ENCODE measurements around the gene CPNE5.
"Not testable (repeated sequence)": the region's sequence is repeated elsewhere in the genome, so short reads cannot be mapped to it uniquely, and the experiment has no call there.

CPNE5 gene

DNA sequence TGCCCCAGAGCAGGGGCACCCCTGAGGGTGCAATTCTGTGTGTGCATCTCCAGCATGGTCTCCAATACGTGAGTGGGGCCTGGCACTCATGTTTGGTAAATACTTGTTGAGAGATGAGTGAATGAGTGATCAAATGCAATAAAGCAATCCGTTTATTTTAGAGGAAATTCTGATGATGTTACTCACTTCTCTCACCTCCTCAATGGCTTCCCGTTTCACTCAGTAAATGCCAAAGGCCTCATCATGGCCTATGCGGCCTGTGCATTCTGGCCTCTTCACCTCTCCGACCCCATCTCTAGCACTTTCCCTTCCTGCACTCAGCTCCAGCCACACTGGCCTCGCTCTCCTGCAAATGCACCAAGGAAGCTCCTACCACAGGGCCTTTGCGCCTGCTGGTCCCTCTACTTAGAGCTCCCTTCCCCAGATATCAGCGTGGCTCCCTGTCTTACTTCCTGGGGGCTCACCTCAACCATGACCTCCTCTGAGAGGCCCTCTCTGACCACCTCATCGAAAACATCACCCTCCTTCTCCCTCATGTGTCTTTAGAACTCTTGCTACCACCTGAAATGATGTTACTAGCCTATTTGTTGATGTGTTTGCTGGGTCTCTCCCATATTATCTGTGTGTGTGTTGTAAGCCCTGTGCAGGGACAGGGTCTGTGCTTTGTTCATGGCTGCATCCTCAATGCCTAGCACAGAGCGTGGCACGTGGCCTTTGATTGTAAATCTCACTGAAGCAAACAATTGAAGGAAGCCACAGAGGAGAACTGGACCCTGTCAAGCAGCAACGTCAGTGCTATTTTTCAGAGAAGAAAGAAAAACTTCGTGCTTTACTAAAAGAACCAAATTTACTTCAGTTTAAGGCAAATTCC, 99.1 kb downstream of the CPNE5 start:
- DNase-seq, result no peak

DNA sequence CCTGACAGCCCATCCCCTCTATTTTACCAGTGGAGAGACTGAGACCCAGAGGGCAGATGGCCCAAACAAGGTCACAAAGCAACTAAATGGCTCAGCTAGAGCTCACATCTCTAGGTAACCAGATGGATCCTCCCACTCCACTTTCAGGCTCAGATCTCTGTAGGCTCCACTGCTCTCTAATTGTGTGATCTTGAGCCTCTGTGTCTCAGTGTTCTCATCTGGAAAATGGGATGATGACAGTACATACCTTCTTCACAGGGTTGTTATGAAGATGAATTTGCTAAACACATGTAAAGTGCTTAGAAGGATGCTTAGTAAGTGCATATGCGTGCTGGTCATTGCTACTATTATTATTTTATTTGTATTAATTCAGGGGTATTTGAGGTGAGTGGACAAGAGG, 101.1 kb downstream of the CPNE5 start:
- no peak for DNase-seq

DNA sequence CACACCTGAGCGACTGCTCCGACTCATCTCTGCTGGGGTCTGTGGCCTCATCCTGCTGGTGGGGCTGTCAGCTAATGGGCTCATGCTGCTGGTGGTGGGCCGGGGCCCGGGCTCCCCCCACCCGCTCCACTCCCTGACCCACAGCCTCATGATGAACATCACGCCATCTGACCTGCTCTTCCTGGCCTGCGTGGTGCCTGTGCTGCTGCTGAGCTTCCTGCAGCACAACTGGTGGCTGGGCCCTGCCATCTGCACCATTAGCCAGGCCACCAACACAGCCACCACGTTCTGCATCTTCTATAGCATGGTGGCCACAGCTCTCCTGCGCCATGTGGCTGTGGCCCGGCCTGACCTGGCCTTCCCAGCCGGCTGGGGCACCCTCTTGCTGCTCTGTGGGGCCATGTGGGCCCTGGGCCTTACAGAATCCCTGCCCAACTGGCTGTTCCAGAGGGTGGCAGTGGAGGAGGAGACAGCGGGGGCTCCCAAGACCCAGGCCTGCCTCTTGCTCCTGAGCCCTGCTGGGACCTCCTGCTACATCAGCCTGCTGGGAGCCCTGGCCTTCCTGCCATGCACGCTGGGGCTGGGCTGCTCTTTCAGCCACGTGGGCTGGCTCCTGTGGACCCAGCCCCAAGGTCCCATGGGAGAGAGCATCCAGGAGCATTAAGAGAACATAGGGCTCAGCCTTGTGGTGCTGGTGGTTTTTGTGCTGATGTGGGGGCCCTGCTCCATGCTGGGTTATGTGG, 102.0 kb downstream of the CPNE5 start:
- no peak for DNase-seq

DNA sequence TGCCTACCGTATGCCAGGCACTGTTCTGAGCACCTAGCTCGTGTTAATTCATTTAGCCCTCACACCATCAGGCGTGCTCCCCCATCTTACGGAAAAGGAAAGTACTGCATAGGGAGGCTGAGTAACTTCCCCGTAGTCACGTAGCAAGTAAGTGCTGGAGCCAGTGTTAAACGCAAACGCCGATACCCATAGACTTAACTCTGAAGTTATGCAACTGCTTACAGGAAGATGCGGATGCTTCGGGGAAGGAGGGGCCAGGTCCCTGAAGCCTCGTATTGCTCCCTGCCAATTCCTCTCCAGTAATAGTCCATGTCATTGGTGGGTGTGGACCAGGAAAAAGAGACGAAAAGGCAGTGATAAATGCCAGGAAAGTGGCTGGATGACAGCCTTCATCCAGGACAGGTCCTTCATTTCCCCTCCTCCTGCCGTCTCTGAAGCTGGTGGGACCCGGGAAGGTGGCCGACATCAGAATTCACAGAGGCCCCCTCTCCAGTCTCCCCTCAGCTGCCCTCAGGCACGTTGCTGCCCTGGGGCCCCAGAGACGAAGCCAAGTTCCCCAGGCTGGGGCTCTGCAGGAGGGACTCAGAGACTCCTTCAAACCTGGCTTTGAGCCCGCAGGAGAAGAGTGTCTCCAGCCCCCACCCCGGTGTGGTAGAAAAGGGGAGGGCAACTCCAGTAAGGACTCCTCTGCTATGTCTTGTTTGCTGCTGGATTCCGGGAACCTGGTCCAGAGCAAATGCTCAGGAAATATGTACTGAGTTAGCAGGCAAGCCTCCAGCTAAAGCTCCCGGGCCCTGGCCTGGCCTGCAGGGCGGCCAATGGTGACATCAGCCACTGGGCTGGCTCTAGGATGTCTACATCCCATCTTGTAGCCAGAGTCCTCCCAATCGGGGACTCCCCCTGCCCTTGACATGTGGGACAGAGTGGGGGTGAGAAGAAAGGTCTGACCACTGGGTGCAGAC, 103.9 kb downstream of the CPNE5 start:
- DNase-seq, result no peak

DNA sequence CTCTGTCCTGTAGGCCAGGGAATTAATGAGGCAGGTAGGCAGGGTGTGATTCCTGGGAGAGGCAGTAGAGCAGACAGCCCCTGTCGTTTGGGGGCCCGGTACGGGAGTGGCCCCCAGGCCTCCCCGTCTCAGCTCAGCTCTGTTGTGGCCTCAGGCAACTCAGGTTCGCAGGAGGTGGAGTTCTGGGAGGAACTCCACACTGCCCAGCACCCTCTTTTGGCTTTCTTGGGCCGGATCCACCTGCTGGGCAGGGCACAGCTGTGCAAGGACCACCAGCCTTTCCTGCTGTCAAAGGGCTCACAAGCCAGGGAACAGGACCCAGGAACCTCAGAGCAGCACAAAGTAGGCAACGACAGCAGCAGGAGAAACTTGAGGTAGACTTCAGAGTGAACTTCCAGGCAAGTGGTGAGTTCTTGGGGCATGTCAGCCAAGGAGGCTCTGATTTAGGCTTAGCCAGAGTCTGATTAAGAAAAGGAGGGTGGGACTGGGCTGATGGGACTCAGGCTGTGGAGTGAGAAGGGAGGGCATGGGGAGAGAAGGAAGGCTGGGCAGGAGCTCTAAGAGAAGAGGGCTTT, 104.7 kb downstream of the CPNE5 start:
- no peak for DNase-seq

DNA sequence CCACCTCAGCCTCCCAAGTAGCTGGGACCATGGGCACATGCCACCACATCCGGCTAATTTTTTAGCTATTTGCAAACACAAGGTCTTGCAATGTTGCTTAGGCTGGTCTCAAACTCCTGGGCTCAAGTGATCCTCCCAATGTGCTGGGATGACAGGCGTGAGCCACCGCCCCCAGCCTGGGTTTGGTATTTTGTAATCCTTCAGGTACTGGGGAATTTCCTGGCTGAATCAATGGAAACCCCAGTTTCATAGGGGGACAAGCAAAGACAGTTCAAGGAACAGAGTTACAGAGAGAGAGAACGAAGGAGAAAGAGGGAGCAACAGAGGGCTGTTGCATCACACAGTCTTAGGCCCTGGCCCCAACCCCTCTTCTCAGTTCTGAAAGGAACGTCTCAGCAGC, 105.9 kb downstream of the CPNE5 start:
- DNase-seq, result no peak

DNA sequence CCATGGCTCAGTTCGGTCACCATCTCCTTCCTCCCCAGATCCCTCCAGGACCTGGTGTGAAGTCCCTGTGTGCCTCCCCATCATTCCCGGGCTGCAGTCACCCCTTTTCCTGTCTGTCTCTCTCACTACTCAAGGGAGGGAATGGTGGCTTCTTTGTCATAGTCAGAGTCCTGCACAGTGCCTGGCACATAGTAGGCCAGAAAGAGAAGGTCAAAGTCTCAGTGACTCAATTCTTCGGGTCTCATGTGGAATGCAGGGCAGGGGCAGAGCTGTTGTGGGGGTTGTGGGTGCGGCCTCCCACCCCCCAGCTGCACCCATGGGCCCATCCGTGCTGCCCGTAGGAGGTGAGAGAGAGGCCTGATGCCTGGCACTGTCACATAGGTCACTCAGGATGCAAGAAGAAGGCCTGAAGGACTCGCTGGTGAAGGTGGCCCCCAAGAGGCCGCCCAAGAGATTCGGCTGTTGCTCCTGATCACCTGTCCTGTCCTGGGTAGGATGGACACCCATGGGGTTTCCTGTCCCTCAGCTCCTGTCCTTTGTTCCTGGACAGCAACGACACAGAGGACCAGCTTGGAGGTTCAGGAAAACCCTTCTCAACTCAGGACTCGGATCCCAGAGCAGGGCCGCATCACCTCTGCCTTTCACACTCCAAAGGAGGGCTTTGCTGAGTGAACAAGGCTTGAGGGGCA, 107.5 kb downstream of the CPNE5 start:
- DNase-seq, result no peak

DNA sequence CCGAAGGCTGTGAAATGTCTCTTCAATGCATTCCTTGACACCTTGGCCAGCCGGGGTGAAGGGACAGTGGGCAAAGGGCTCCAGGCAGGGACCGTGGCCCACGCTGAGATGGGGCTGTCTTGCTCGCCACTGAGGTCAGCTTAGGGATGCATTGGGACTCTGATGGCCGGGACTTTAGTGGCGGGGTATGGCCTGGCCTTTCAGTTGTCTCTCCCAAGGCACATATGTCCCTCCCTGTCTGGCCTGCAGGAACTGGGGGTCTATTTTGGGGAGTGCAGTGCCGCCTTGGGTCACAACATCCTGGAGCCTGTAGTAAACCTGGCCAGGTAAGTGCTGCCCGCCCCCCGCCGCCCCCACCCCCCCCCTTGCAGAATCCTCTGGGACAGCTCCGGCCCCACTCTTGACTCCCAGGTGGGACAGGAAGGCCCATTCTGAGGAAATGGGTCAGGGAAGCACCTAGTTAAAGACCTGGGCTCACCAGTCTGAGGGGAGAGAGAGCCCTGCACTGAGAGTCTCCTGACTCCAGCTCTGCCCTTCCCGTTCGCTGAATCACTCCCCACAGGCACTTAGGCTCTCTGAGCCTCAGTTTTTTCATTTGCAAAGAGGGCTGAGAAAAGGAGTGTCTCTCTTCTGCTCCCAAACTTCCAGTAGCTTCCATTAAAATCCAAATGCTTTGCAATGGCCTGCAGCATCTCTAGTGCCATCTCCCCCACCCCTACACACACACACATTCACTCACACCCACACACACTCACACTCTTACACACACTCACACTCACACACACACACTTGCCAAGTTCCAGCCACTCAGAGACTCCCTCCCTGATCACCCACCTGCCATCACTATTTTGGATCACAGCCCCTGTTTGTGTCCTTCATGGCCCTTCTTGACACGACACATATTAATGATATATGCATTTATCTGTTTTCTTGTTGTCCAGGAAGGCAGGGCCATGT, 108.5 kb downstream of the CPNE5 start:
- no peak for DNase-seq

DNA sequence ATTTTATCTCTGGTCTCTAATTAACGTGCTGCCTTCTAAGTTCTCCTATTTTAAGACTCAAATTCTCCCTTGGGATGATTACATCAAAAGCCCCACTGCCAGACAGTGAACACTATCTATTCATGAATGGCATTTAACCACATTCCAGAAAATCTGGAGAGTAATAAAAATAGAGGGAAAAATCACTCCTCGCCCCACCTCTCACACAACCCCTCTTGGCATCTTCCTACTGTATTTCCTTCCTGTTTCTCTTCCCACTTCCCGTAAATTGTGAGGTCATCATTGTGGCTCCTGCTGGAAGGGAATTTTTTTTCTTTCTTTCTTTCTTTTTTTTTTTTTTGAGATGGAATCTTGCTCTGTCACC, 110.1 kb downstream of the CPNE5 start:
- no peak for DNase-seq

DNA sequence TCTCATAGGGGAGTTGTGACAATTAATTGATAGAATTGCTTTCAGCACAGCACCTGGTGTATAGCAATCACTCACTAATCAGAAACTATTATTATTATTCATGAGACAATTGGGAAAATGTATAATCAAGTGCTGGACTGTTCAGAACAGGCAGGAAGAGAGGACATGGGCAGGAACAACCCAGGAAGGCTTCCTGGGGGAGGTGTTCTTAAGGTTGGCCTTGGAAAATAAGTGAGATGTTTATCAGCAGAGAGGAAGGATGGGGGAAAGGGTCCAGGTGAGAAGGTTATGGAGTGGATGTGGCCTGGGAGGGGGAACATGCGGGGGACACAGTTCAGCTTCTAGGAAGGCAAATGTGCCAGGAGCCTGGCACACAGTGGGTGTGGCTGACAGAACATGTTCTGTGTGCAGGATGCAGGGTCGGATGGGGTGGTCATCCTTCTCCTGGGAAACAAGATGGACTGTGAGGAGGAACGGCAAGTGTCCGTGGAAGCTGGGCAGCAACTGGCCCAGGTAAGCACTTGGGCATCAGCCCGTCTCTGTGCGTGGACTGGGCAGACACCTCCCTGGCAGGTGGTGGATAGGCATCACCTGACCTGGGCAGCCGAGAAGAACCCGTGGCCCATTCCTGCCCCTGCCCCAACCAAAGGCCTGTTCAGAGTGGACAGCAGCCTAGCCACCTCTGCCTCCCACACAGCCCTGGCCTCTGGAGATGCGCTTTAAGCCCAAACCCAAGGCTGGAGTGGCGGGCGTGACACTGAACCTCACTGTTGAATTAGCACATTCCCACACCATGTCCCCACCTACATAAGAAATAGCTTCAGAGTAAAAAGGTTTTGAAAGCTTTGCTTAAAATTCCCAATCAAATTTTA, 110.7 kb downstream of the CPNE5 start:
- DNase-seq, result no peak

DNA sequence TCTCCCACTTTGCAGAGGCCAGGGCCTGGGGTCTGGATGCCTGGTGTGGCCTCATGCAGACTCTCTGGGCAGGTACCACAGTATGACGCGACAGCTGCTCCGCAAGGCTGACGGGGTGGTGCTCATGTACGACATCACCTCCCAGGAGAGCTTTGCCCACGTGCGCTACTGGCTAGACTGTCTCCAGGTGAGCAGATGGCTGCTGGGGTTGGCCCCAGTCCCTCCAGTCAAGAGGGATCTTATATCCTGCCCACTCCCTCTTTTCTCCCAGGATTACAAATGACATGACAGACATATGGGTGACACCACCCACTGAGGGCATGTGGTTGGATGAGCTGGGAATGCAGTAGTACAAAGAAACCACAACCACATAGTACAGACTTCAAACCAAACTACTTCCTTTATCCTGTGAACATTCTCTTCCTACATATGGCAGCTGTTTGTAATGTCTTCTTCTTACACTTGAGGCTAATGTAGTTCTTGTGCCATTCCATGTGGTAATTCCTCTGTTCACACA, 111.7 kb downstream of the CPNE5 start:
- no peak for DNase-seq

DNA sequence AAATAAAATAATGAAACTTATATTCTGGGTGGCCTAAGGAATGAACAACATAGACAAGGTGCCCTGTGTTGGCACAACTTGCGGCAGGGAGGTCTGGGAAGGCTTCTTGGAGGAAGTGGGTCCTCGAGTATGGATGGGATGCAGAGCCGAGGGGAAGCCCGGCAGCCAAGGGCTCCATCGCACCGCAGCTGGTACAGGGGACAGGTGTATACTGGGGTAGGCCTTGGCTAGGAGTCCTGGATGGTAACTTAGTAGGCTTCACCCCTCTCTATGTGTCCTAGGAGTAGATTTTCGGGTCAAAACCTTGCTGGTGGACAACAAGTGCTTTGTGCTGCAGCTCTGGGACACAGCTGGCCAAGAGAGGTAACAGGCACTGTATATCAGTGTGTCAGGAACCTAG, 113.7 kb downstream of the CPNE5 start:
- DNase-seq, result no peak

DNA sequence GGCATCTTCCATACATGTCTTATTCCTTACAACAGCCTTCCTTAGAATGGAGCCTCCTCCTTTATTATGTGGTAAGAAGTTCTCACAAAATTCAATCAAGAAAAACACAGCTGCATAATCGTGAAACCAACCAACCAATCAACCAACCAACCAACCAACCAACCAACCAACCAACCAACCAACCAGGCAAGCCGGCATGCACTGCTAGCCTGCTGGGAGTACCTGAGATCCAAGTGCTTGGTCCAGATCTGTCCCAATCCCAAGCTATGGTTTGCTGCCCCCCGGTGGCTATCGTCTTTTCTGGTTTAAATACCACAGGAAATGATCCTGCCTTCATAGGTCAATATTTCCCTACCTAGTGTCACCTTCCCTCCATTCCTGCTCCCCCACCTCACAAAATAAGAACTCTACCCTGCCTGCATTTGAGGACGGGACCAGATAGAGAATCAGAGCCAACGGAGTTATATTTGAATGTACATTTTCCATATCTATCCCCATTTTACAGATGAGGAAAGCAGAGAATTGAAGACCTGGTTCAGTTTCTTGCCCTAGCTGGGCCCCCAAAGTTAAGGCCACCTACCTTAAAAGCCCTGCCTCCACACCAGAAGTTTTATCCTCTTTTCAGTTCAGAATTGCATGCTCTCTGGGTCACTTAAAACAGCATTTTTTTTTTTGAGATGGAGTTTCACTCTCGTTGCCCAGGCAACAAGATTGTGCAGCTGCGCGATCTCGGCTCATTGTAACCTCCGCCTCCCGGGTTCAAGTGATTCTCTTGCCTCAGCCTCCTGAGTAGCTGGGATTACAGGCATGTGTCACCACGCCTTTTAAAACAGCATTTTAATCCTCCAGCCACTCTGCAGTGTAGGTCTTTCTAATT, 114.5 kb downstream of the CPNE5 start:
- DNase-seq, result peak; percentile 81

DNA sequence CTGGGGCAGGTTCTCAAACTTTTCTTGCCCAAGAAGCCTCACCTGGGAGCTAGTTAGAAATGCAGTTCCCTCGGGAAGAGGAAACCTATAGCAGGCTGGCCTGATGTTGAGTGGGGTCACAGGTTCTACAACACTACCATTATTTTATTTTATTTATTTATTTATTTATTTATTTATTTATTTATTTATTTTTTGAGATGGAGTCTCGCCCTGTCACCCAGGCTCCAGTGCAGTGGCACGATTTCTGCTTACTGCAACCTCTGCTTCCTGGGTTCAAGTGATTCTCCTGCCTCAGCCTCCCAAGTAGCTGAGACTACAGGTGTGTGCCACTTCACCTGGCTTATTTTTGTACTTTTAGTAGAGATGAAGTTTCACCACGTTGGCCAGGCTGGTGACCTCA, 115.3 kb downstream of the CPNE5 start:
- not testable (repeated sequence) for DNase-seq

DNA sequence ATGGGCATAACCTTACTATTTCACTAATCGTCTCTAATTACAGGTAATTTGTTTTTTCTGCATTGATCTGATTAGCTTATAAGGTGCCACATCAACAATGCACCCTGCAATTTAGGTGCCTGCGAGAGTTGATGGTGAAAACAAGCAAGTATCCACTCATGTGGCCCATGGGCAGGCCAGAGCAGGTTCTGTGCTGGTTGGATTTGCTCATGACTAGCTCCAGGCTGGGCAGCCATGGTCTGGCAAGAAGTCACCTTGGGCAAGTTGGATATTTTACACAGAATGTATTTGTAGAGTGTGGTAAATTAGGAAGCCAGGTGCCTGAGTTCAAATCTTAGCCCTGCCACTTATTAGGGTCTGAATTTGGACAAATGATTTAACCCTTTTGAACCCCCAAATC, 116.4 kb downstream of the CPNE5 start:
- peak; percentile 61 for DNase-seq

DNA sequence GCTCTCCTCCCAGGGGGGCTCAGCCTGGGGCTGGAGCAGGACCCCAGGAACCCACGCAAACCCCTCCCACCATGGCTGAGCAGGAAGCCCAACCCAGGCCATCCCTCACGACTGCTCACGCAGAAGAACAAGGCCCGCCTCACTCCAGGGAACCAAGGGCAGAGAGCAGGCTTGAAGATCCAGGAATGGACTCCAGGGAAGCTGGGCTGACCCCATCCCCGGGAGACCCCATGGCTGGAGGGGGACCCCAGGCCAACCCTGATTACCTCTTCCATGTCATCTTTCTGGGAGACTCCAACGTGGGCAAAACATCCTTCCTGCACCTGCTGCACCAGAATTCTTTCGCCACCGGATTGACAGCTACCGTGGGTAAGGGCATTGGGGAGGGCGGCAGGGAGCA, 116.9 kb downstream of the CPNE5 start:
- DNase-seq, result no peak

DNA sequence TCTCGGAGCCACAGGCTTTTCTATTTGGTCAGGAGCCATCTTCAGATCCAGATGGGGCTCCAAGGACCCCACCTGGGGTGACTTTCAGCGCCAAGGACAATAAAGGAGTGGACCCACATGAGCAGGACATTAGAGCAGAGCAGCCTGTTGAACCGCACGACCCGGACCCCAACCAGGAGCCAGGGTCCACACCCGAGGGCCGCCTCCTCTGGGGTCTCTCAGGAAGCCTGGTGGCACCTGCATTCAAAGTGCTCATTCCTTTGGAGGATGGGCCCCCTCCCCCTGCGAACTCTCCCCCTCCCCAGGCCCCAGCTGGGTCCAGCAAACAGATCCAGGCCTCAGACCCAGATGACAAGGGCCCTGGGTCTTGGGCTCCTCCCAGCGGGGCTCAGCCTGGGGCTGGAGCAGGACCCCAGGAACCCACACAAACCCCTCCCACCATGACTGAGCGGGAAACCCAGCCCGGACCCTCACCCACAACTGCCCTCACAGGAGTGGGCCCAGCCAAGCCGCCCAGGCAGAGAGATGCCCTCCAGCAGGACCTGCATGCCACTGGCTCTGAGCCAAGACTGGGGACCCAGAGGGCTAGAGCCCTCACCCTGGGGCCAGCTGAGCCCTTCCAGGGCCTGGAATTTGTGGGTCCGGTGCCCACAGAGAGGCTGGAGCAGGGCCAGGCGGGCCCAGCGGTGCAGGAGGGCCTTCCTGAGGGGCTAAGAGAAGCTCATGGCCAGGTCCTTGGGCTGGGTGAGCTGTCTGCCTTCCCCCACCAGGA, 117.7 kb downstream of the CPNE5 start:
- no peak for DNase-seq

Measured in NCI-H1105 (cell line).